ENCODE results near the gene EBF4. TPM values are rescaled to one million over a fixed set of nuclear protein-coding genes. Genes with fewer than 3 reads are reported as not detected.
"Not testable (repeated sequence)": the region's sequence is repeated elsewhere in the genome, so short reads cannot be mapped to it uniquely, and the experiment has no call there.

The EBF4 gene
- total RNA-seq, 2 experiments from 2014 or later = 2.7 to 2.9 TPM

DNA sequence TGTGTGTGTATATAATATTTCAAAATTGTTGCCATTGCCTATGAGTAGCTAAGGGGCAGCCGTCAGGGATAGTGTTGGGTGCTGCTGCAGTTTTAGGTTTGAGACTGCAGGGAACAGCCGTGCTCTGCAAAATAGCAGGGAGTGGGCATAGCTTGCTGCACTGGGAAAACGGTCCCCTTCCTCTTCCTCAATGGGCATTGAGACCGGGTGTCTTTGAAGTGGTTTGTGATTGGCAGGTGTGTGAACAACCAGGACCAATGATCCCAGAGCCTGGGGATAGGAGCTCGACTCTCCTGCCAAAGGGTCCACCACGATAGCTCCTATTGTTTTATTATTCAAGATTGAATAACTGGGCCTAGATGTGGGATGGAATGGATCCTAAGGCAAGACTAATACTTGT lies 5.1 kb upstream of the EBF4 start:
- no peak for DNase-seq
- Mint-ChIP-seq H3K27me3 (peaks cover 40% of the 10 kb centered on the region), H3K4me3 (no peak overlapping the region), H3K36me3 (ENCODE audit: low read depth) (peaks cover 3% of the 10 kb centered on the region), H3K4me1 (peaks cover 26% of the 10 kb centered on the region), H3K27ac (no peak overlapping the region), H3K9me3 (no peaks in the 10 kb centered on the region)
- CTCF ChIA-PET = interaction anchor here (0.9 to 4.0 kb wide), 12 partner anchors 12 to 181 kb away, joined by 3 to 29 read pairs (median 4); no protein-coding TSS in a partner anchor
- POLR2A ChIA-PET = interaction anchor here (1.2 to 3.2 kb wide), 4 partner anchors 11 to 54 kb away, joined by 5 to 12 read pairs (median 8); partner anchors contain the start of gene NOP56

DNA sequence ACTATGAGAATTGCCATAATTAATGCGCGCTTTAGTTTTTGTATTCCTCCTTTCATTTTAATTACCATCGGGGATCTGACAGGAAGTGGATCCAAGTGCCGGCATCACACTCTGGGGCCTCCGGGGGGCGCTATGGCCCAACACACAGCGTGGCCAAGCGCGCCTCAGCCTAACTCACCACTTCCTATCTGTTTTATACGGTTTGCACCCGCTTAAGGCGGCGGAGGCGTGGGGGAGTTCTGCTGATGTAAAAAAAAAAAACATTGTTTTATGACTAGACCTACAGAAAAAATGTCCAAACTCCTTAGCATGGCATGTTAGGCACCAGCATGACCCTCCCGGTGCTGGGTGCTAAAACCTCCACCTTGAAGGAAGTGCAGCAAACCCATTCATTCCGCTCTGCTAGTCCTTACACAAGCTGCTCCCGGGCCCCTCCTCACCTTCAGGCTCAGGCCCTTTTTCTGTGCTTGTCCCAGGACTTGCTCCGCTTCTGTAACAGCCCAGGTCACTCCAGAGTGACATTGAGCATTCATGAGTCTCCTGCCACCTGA lies 4.5 kb upstream of the EBF4 start:
- Mint-ChIP-seq H3K9me3 (no peaks in the 10 kb centered on the region), H3K4me3 (peak overlapping the region; percentile 32), H3K27ac (peak overlapping the region; percentile 21), H3K27me3 (peaks cover 36% of the 10 kb centered on the region), H3K4me1 (peaks cover 26% of the 10 kb centered on the region), H3K36me3 (ENCODE audit: low read depth) (peaks cover 3% of the 10 kb centered on the region)
- DNase-seq = peak; percentile 88
- ChIA-PET POLR2A (interaction anchor here (1.2 to 3.2 kb wide), 5 partner anchors 12 to 64 kb away, joined by 5 to 12 read pairs (median 6); partner anchors contain the start of gene NOP56), CTCF (interaction anchor here (1.0 to 4.0 kb wide), 14 partner anchors 11 to 180 kb away, joined by 3 to 29 read pairs (median 4); no protein-coding TSS in a partner anchor)

DNA sequence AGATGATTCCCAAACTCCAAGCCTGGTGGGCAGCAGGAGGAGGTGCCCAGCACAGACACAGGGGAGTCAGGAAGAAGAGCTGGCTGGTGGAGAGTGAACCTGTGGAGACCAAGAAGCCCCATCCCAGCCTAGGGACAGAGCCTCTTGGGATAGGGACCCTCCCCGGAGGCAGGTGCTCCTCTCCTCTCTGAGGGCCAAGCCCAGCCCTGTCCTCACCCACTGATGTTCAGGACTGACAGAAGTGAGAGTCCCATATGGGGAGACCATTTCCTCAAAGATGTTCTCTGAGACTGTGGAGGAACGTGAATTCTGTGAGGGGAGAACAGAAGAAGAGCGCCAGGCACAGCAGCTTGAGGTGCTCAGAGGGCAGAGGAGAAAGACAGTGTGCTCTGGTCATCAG lies 2.4 kb upstream of the EBF4 start:
- DNase-seq = no peak
- Mint-ChIP-seq H3K27ac (no peak overlapping the region), H3K4me1 (peaks cover 26% of the 10 kb centered on the region), H3K4me3 (no peak overlapping the region), H3K27me3 (peaks cover 46% of the 10 kb centered on the region), H3K36me3 (ENCODE audit: low read depth) (peaks cover 3% of the 10 kb centered on the region), H3K9me3 (no peaks in the 10 kb centered on the region)
- CTCF ChIA-PET = interaction anchor here (3.0 to 4.0 kb wide), 2 partner anchors 52 to 54 kb away, joined by 24 to 29 read pairs; no protein-coding TSS in a partner anchor
- POLR2A ChIA-PET = interaction anchor here (1.0 to 3.2 kb wide), 2 partner anchors 38 to 51 kb away, joined by 3 to 11 read pairs; partner anchors contain the start of gene NOP56

DNA sequence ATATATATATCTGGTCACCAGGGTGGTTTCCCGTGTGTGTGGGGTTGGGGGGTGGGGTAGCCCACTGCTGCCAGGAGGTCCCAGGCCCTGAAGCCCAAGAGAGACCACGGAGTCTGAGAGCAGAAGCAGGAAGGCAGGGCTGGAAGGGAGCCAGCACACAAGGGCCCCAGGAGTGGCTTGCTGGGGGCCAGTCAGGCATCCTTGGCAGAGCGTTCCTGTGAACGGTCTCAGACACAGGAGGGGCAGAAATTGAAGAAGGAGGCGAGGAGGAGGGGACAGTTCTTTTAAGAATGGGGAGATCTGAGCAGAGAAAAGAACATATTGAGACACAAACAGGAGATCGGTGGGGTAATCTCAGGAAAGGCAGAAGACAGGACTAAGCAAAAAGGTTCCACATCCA lies 1.9 kb upstream of the EBF4 start:
- Mint-ChIP-seq H3K4me3 (peak overlapping the region; percentile 78), H3K27me3 (peaks cover 46% of the 10 kb centered on the region)

DNA sequence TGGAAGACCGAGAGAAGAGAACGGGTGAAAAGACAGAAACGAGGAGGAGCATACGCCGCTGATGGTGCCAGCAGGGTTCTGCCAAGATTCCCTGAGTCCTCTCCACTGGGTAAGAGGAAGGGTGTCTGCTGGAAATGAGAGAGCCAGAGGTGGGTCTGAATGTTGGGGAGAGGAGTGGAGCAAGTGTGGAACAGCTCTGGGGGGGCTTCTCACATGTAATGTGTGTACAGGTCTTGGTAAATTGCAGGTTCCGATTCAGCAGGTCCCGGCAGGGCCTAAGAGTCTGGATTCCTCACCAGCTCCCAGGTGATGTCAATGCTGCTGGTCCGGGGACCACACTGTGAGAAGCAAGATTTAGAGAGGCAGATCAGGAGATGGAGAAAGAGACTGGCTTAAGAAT lies 1.5 kb upstream of the EBF4 start:
- CTCF ChIA-PET = no interaction called here
- H3K4me1 Mint-ChIP-seq = peaks cover 26% of the 10 kb centered on the region
- peak overlapping the region; percentile 78 for H3K4me3 Mint-ChIP-seq
- POLR2A ChIA-PET = no interaction called here
- H3K27me3 Mint-ChIP-seq = peaks cover 47% of the 10 kb centered on the region
- DNase-seq = no peak
- peaks cover 3% of the 10 kb centered on the region for H3K36me3 Mint-ChIP-seq (ENCODE audit: low read depth)
- H3K27ac Mint-ChIP-seq = no peak overlapping the region
- H3K9me3 Mint-ChIP-seq = no peaks in the 10 kb centered on the region

More for the DNA sequence above, 1.9 kb upstream of the EBF4 start:
- Mint-ChIP-seq H3K27ac (no peak overlapping the region), H3K4me1 (peaks cover 26% of the 10 kb centered on the region), H3K9me3 (no peaks in the 10 kb centered on the region), H3K36me3 (ENCODE audit: low read depth) (peaks cover 3% of the 10 kb centered on the region)
- ChIA-PET POLR2A (no interaction called here), CTCF (no interaction called here)
- DNase-seq = no peak

GRCh38 chr20:2691663-2692035 lies 931 bp upstream of the EBF4 start:
- H3K36me3 Mint-ChIP-seq (ENCODE audit: low read depth) = peaks cover 3% of the 10 kb centered on the region
- POLR2A ChIA-PET = interaction anchor here (1.5 kb wide), 1 partner anchor 50 kb away, joined by 5 read pairs; no protein-coding TSS in a partner anchor
- no peak overlapping the region for H3K27ac Mint-ChIP-seq
- peaks cover 47% of the 10 kb centered on the region for H3K27me3 Mint-ChIP-seq
- no peaks in the 10 kb centered on the region for H3K9me3 Mint-ChIP-seq
- H3K4me1 Mint-ChIP-seq = peaks cover 26% of the 10 kb centered on the region
- CTCF ChIA-PET = no interaction called here
- H3K4me3 Mint-ChIP-seq = peak overlapping the region; percentile 78
- DNase-seq = no peak

- ChIA-PET POLR2A (interaction anchor here (0.9 to 1.5 kb wide), 2 partner anchors 36 to 49 kb away, joined by 3 to 5 read pairs; no protein-coding TSS in a partner anchor), CTCF (no interaction called here)
- H3K9me3 Mint-ChIP-seq = no peaks in the 10 kb centered on the region
- H3K4me1 Mint-ChIP-seq = peaks cover 21% of the 10 kb centered on the region
- peaks cover 51% of the 10 kb centered on the region for H3K27me3 Mint-ChIP-seq
- H3K36me3 Mint-ChIP-seq (ENCODE audit: low read depth) = peaks cover 3% of the 10 kb centered on the region
- no peak for DNase-seq
- H3K4me3 Mint-ChIP-seq = no peak overlapping the region
- no peak overlapping the region for H3K27ac Mint-ChIP-seq
These were observed 306 bp downstream of the EBF4 start for GRCh38 chr20:2692886-2693285.

- H3K36me3 Mint-ChIP-seq (ENCODE audit: low read depth) = peaks cover 3% of the 10 kb centered on the region
- no peaks in the 10 kb centered on the region for H3K9me3 Mint-ChIP-seq
- peaks cover 53% of the 10 kb centered on the region for H3K27me3 Mint-ChIP-seq
- H3K27ac Mint-ChIP-seq = no peak overlapping the region
- peaks cover 15% of the 10 kb centered on the region for H3K4me1 Mint-ChIP-seq
- POLR2A ChIA-PET = interaction anchor here (0.9 kb wide), 1 partner anchor 36 kb away, joined by 3 read pairs; no protein-coding TSS in a partner anchor
- peak; percentile 39 for DNase-seq
- H3K4me3 Mint-ChIP-seq = no peak overlapping the region
- CTCF ChIA-PET = no interaction called here
These were observed 867 bp downstream of the EBF4 start for GRCh38 chr20:2693286-2694007.

- no peak overlapping the region for H3K27ac Mint-ChIP-seq
- DNase-seq = peak; percentile 11
- H3K4me1 Mint-ChIP-seq = peaks cover 12% of the 10 kb centered on the region
- ChIA-PET CTCF (no interaction called here), POLR2A (no interaction called here)
- peaks cover 57% of the 10 kb centered on the region for H3K27me3 Mint-ChIP-seq
- no peak overlapping the region for H3K4me3 Mint-ChIP-seq
- H3K9me3 Mint-ChIP-seq = no peaks in the 10 kb centered on the region
- H3K36me3 Mint-ChIP-seq (ENCODE audit: low read depth) = peaks cover 3% of the 10 kb centered on the region
These were observed 1.5 kb downstream of the EBF4 start for GRCh38 chr20:2694008-2694471.

- peak overlapping the region; percentile 15 for H3K4me3 Mint-ChIP-seq
- H3K4me1 Mint-ChIP-seq = peaks cover 11% of the 10 kb centered on the region
- H3K27ac Mint-ChIP-seq = no peak overlapping the region
- DNase-seq = peak; percentile 11
- H3K9me3 Mint-ChIP-seq = no peaks in the 10 kb centered on the region
- ChIA-PET CTCF (no interaction called here), POLR2A (no interaction called here)
- H3K36me3 Mint-ChIP-seq (ENCODE audit: low read depth) = peaks cover 3% of the 10 kb centered on the region
- peaks cover 57% of the 10 kb centered on the region for H3K27me3 Mint-ChIP-seq
These were observed 1.9 kb downstream of the EBF4 start for GRCh38 chr20:2694519-2694918.

DNA sequence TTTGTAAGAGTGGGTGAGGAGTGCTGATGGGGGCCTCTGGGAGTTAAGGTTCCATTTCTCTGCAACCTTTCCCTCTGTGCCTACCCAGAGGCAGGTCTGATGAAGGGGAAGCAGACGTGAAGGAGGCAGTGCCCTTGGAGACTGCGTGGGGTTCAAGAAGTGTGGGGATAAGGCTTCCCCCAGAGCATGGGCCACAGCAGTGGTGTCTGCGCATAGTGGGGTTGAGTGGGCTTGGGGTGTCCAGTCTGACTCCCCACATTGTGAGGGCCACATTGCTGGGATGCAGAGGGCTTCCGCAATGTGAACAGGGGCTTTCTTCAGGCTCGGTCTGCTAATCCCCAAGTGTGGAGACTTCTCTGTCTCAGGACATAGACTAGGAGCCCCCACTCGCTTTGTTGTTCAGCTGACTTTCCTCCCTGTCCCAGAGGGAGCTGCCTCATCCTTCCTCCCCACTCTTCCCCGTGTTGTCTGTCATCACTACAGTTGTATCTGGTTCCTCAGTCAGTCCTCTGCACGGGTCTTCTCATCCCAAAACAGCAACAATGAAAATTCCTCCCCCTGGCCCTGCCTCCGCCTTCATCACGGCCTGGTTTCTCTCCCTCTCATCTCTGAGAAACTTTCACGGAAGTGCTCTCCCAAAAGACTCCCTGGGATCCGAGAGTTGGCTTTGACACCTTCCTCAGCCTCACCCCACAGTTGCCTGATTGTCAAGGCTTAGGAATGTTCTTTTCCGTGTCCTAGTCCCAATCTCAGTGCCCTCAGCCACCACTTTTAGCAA lies 2.8 kb downstream of the EBF4 start:
- peak; percentile 11 for DNase-seq
- ChIA-PET CTCF (no interaction called here), POLR2A (no interaction called here)
- Mint-ChIP-seq H3K36me3 (ENCODE audit: low read depth) (peaks cover 3% of the 10 kb centered on the region), H3K27me3 (peaks cover 51% of the 10 kb centered on the region), H3K4me1 (peaks cover 11% of the 10 kb centered on the region), H3K4me3 (no peak overlapping the region), H3K9me3 (no peaks in the 10 kb centered on the region), H3K27ac (no peak overlapping the region)

- peaks cover 48% of the 10 kb centered on the region for H3K27me3 Mint-ChIP-seq
- H3K27ac Mint-ChIP-seq; H3K36me3 Mint-ChIP-seq (ENCODE audit: low read depth); H3K4me3 Mint-ChIP-seq; H3K4me1 Mint-ChIP-seq; POLR2A ChIA-PET; H3K9me3 Mint-ChIP-seq; CTCF ChIA-PET: not testable (repeated sequence)
- peak; percentile 11 for DNase-seq
These were observed 3.5 kb downstream of the EBF4 start for GRCh38 chr20:2695984-2696525.

DNA sequence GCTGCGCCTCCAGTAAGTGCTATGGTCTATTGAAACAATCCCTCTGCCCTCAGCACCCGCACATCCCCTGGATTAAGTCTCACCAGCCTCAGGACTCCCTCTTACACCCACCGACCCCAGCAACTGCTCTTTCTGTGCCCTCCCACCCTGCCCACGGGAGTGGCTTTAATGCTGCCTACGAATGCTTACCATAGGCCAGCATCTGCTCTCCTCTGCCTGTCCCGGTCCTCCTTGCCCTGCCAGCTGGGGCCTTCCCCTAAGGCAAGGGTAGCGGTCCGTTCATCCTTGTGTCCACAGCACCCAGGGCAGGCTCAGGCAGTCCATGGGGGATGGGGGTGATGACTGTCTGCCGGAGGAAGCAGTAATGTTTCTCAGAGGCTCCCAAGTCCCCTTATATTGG lies 4.1 kb downstream of the EBF4 start:
- POLR2A ChIA-PET = no interaction called here
- Mint-ChIP-seq H3K4me3 (no peak overlapping the region), H3K36me3 (ENCODE audit: low read depth) (peaks cover 3% of the 10 kb centered on the region), H3K27me3 (peaks cover 42% of the 10 kb centered on the region), H3K4me1 (peaks cover 5% of the 10 kb centered on the region), H3K27ac (no peak overlapping the region), H3K9me3 (no peaks in the 10 kb centered on the region)
- DNase-seq = peak; percentile 3
- CTCF ChIA-PET = no interaction called here

Data from activated CD4-positive, alpha-beta memory T cell treated with anti-CD3 and anti-CD28 coated beads, Interleukin-2, amount 10 ng/mL, durations not matched to agents 7 days and 5 days (primary cell).